GM18507 (cell line): ENCODE data around the gene LRRTM4.

ENCODE experiments used
- DNase-seq: peaks from one replicate; pipeline ENCODE4 v3.0.0; 2011; ENCODE audit warnings: low read depth; ENCODE audit not compliant: insufficient read length; ENCODE audit errors: extremely low spot score
- FAIRE-seq: peaks from 2 replicates; lab custom pipeline; 2011; peaks lifted over from hg19 to GRCh38; lab: Jason Lieb, UNC

Gene LRRTM4

GRCh38 chr2:76958749-76959148 is 563.4 kb downstream of the LRRTM4 start:
- DNase-seq (no peak), FAIRE-seq (no peak)

- FAIRE-seq (no peak), DNase-seq (no peak)
Observed at GRCh38 chr2:76953733-76954347, 568.3 kb downstream of the LRRTM4 start.

GRCh38 chr2:76946631-76947145 is 575.5 kb downstream of the LRRTM4 start:
- no peak for FAIRE-seq

GRCh38 chr2:76940559-76940958 is 581.6 kb downstream of the LRRTM4 start:
- DNase-seq (no peak), FAIRE-seq (no peak)

More at GRCh38 chr2:76946631-76947145, 575.5 kb downstream of the LRRTM4 start:
- DNase-seq = no peak

- FAIRE-seq (no peak), DNase-seq (no peak)
Observed at GRCh38 chr2:76938153-76938552, 584.0 kb downstream of the LRRTM4 start.

GRCh38 chr2:76932550-76932949 is 589.6 kb downstream of the LRRTM4 start:
- DNase-seq (no peak), FAIRE-seq (no peak)

- FAIRE-seq = no peak
- no peak for DNase-seq
Observed at GRCh38 chr2:76930056-76930744, 592.0 kb downstream of the LRRTM4 start.

- DNase-seq (no peak), FAIRE-seq (no peak)
Observed at GRCh38 chr2:76928026-76928425, 594.1 kb downstream of the LRRTM4 start.

- FAIRE-seq (no peak), DNase-seq (no peak)
Observed at GRCh38 chr2:76921006-76921405, 601.2 kb downstream of the LRRTM4 start.

- DNase-seq = no peak
- FAIRE-seq = no peak
Observed at GRCh38 chr2:76895469-76895868, 626.7 kb downstream of the LRRTM4 start.

- DNase-seq = no peak
- no peak for FAIRE-seq
Observed at GRCh38 chr2:76870581-76870980, 651.6 kb downstream of the LRRTM4 start.

GRCh38 chr2:76870011-76870410 is 652.2 kb downstream of the LRRTM4 start:
- FAIRE-seq = no peak
- no peak for DNase-seq

GRCh38 chr2:76867854-76868253 is 654.3 kb downstream of the LRRTM4 start:
- FAIRE-seq (no peak), DNase-seq (no peak)

- FAIRE-seq = no peak
- DNase-seq = no peak
Observed at GRCh38 chr2:76866464-76866863, 655.7 kb downstream of the LRRTM4 start.

GRCh38 chr2:76862901-76863300 is 659.3 kb downstream of the LRRTM4 start:
- FAIRE-seq (no peak), DNase-seq (no peak)

GRCh38 chr2:76861708-76862107 is 660.5 kb downstream of the LRRTM4 start:
- FAIRE-seq = no peak
- DNase-seq = no peak

GRCh38 chr2:76851000-76851399 is 671.2 kb downstream of the LRRTM4 start:
- FAIRE-seq = no peak
- DNase-seq = no peak

GRCh38 chr2:76849086-76849485 is 673.1 kb downstream of the LRRTM4 start:
- DNase-seq = no peak
- FAIRE-seq = no peak

GRCh38 chr2:76839826-76840225 is 682.4 kb downstream of the LRRTM4 start:
- DNase-seq (no peak), FAIRE-seq (no peak)

GRCh38 chr2:76829374-76830234 is 692.6 kb downstream of the LRRTM4 start:
- FAIRE-seq = no peak
- DNase-seq = no peak
